DMS114 treated with DMSO at 0.1 percent for 48 hours (cell line): ENCODE measurements around the gene NOTCH2.
"Not testable (repeated sequence)": the region's sequence is repeated elsewhere in the genome, so short reads cannot be mapped to it uniquely, and the experiment has no call there.

Source experiments
- DNase-seq: peaks from one replicate; lab custom pipeline; 2025; ENCODE audit not compliant: unreplicated experiment; lab: John Stamatoyannopoulos, UW

Gene NOTCH2

GRCh38 chr1:120069067-120069919 is at the start of gene NOTCH2:
Gene NOTCH2, minus strand, starts transcription at chr1:120069662. Its CDS starts 256 bp downstream, at chr1:120069406.
- DNase-seq = peak; percentile 23

DNA sequence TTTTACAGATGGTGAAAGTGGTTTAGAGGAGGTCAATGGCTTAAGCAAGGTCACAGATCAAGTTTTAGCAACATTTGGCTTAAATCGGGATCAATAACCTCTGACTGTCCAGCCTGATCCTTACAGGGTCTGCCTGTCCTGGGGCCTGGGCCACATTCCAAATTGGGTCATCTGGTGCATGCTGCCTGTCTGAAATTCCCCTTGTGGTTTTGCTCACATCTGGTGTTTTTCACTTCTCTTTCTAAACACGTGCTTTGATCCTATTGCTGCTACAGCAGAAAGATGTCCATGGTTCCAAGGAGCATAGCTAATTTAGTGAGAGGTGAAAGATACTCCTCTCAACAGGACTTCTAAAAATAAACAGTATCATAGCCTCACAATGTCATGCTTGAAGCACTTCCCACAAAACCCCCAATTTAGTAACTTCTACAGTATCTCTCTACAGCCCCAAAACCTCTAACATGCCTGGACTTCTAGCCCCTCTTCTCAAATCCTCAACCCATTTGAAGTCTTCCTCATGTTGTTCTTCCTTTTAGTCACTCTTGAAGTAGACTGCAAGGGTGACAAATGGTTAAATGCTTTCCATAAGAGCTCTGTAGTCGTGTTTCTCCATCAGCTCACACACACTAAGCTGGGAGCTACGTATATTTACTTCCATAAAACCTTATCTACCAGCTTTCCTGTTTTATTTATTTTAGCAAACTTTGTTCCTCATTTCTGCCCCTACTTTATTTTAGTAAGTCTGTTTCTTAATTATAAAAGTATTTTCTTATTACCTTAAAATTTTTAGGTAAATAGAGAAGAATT is 48.1 kb upstream of the NOTCH2 start:
- DNase-seq = not testable (repeated sequence)

DNA sequence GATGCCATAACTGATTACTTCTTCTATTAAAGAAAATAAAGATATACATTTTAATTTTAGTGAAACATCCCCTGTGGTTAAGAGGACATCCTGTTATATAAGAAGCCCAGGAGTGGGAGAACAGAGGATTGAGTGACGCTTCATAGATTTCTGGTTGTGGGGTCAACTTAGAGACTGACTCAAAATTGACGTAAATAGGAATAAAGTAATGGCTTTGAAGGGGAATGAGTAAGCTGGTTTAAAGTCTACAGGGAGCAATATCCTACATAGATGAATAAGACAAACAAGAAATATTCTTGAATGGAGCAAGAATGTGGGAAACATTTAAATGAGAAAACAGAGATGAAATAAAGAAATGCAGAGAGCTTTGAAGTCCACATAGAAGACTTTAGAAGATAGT is 46.6 kb upstream of the NOTCH2 start:
- not testable (repeated sequence) for DNase-seq

- DNase-seq = not testable (repeated sequence)
These were observed 43.7 kb upstream of the NOTCH2 start for GRCh38 chr1:120113134-120113533.

- DNase-seq = not testable (repeated sequence)
These were observed 42.8 kb upstream of the NOTCH2 start for GRCh38 chr1:120112212-120112611.

GRCh38 chr1:120111771-120112170 is 42.3 kb upstream of the NOTCH2 start:
- not testable (repeated sequence) for DNase-seq

- not testable (repeated sequence) for DNase-seq
These were observed 41.5 kb upstream of the NOTCH2 start for GRCh38 chr1:120111008-120111407.

- not testable (repeated sequence) for DNase-seq
These were observed 40.2 kb upstream of the NOTCH2 start for GRCh38 chr1:120109656-120110055.

DNA sequence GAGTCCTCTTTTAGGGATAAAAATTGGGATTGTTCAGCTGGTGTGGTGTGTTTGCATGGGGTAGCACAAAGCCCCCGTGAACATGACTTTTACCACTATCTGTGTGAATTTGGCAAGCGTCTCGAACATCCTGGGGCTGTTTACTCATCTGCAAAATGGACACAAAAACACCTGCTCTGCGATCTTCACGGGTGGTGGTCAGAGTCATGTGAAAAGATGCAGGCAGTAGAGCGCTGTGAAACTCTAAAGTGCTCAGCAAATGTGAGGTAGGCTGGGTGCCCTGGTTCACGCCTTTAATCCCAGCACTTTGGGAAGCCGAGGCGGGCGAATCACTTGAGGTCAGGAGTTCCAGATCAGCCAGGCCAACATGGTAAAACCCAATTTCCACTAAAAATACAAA is 39.7 kb upstream of the NOTCH2 start:
- DNase-seq = not testable (repeated sequence)

DNA sequence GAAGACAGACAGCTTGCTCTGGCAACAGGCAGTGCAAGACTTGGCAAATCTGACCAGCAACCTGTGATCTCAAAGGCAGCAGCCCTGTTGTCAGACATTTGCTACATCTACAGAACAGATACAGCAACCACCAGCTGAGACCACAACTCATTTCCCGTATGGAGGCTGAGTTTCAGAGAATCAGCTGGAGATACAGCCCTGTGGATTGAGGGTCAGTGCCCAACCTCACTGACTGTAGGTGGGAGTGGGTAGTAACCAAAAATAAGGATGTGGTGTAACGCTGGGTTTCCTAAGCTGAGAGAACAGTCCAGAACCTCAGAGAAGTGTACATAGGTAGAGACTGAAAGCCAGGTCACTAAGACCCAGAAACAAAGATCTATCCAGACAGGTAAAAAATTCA is 35.8 kb upstream of the NOTCH2 start:
- not testable (repeated sequence) for DNase-seq

- not testable (repeated sequence) for DNase-seq
These were observed 34.3 kb upstream of the NOTCH2 start for GRCh38 chr1:120103768-120104167.

DNA sequence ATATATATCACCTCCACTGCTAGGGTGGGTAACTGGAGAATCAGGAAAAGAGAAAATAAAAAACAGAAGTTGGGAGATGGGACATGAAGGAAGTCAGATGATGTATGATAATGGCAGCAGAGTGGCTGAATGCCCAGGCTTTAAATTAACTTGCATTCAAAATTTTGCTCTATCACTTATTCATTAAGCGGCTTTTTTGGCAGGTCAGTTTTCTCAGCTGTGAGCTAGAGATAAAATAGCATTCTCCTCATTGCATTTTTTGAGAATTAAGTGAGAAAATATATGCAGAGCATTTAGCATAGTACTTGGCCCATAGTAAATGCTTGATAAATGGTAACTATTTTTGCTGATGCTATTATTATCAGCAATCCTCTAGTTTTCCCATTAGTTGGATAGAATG is 32.1 kb upstream of the NOTCH2 start:
- not testable (repeated sequence) for DNase-seq

DNA sequence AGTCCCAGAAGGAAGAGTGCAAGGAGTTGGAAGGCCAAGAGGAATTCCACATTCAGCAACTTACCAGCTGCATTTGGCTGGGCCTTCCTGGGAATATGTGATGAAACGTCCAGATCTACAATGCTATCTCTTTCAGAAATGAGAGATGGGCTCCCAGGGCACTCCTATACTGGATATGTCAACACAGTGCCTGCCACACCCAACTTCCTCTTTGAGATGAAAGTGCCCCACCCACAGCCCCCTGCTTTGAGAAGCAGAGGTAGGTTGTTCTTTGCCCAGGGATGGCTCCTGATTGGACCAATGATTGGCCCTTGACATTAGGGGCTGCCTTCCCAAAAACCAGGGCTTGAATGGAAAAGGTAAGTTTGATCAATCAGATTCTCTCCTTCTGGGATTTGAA is 31.1 kb upstream of the NOTCH2 start:
- DNase-seq = not testable (repeated sequence)

DNA sequence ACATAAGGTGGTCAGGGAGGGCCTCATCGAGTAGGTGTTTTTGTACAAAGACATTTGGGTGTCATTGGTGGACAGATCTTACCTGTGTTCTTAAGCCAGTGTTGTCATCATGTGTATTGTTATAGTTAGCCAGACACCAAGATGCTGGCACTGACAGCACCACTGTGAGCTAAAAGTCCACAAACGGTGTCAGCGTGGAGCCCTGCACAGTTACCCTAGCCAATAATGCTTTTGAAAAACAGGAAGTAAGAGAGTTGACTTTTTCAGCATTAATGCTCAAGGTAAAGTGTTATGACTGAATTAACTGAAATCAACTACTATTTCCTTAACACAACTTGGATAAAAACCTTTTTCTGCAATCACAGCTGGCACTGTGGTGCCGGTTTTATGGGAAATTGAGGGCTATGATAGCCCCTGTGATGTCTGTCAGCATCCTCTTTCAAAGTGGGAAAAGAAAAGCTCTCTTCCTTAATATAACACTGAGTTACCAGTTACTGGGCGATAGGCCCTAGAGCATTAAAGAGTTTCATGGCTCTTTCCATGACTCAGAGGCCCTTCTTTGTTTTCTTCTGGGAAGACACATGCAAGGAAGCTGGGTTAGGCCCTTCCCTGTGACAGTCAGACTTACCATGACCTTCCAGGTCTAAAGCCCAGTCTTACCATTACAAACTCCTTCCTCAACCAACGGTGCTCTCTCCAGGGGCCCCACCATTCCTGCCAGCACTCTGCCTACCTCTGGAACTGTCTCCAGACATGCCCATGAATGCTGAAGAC is 29.7 kb upstream of the NOTCH2 start:
- not testable (repeated sequence) for DNase-seq

DNA sequence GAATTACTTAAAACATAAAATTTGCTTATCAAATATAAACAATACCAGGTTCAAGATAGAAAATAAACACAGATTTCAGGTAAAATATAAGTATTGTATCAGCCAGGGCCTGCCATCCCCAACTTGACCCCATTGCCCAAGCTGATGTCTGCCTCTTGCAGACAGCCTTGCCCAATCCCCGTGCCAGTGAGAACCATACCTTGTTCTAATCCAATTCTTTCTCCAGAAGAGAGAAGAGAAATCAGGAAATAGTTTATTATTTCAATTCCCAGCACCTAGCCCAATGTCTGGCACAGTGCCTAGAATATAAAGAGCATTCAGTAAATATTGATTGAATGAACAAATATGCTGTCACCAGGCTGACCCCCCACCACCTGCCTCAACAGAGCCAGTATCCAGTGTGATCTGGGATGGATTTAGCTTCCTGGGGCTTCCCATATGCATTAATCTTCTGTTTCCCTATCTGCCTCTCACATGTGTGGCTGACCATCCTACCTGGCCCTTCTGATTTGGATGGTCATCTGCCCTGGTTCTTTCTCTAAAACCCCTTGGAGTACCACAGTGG is 27.6 kb upstream of the NOTCH2 start:
- not testable (repeated sequence) for DNase-seq

- not testable (repeated sequence) for DNase-seq
These were observed 24.2 kb upstream of the NOTCH2 start for GRCh38 chr1:120093548-120094181.

DNA sequence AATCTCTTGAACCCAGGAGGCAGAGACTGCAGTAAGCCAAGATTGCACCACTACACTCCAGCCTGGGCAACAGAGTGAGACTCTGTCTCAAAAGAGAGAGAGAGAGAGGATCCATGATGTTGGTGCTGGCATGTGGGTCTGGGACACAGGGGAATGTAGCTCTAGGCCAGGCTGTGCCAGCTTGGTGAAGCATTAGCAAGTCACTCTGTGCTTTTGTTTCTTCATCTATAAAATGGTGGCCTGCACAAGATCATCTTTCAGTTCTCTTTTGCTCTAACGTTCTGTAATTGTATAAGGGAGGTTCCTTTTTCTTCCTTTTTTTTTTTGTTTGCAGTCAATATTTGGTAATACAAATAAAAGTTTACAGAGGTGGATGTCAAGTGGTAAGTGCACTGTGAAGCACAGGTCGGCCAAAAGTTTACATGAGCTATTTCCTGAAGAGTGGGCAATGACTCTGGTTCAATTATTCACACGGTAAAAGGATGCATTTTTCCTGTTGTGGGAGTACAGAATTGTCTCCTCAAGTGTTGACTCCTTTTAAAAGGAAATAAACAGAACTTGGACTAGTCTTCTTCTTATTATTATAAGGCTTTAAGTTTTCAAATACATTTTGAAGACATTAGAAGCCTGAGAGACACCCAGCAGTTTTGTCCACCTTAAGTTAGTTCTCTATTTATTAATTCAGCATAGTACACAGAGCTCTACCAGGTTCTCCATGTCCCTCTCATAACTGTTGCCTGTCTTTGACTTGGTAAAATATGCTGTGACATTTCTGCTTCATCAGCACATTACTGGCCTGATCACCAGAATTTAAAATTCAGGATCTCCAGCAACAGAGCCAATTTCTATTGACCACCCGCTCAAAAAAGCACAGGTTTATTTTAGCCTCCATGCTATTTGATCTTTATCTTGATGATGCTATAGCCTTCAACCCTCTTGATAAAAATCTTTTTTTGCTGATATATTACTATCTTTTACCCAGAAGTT is 23.1 kb upstream of the NOTCH2 start:
- not testable (repeated sequence) for DNase-seq

DNA sequence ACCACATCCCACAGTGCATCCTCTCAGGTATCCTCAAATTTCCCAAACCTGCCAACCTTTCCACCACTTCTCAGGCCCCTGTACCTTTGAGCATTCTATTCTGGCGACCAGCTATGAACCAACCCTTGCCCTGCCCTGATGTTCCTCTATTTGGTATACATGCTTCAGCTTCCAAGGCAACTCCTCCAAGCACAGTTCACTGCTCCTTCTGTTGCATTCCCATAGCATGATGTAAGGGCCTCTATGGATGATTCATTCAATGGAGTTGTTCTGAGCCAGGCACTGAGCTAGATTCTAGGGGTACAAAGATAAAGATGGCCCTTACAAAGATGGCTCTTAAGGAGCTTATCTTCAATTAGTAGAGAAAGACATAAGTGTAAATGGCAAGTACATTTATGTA is 21.4 kb upstream of the NOTCH2 start:
- DNase-seq = not testable (repeated sequence)

GRCh38 chr1:120087959-120088358 is 18.5 kb upstream of the NOTCH2 start:
- DNase-seq = not testable (repeated sequence)
